HG03565 (cell line): Measurements from ENCODE around the gene PTPRC.

Experiments used
- ATAC-seq: cut with Tn5 transposase; IDR thresholded peaks from one replicate; pipeline ENCODE4 v1.9.1; 2021; ENCODE audit warnings: mild to moderate bottlenecking, moderate library complexity; ENCODE audit not compliant: unreplicated experiment

PTPRC gene

GRCh38 chr1:198669023-198669698, 30.3 kb downstream of the PTPRC start:
- ATAC-seq, result peak; percentile 86

GRCh38 chr1:198669771-198670170, 30.9 kb downstream of the PTPRC start:
- ATAC-seq, result no peak

- ATAC-seq, result peak; percentile 28
Measured at GRCh38 chr1:198671136-198671535, 32.3 kb downstream of the PTPRC start.

- no peak for ATAC-seq
Measured at GRCh38 chr1:198672124-198672523, 33.3 kb downstream of the PTPRC start.

GRCh38 chr1:198674009-198674408, 35.2 kb downstream of the PTPRC start:
- no peak for ATAC-seq

GRCh38 chr1:198676253-198676652, 37.4 kb downstream of the PTPRC start:
- ATAC-seq, result no peak

GRCh38 chr1:198677027-198677426, 38.2 kb downstream of the PTPRC start:
- ATAC-seq, result no peak

- no peak for ATAC-seq
Measured at GRCh38 chr1:198677871-198678270, 39.0 kb downstream of the PTPRC start.

GRCh38 chr1:198678301-198678836, 39.5 kb downstream of the PTPRC start:
- ATAC-seq, result no peak

- peak; percentile 20 for ATAC-seq
Measured at GRCh38 chr1:198678901-198679329, 40.1 kb downstream of the PTPRC start.

- ATAC-seq, result no peak
Measured at GRCh38 chr1:198679535-198680173, 40.8 kb downstream of the PTPRC start.

GRCh38 chr1:198680174-198680875, 41.5 kb downstream of the PTPRC start:
- no peak for ATAC-seq

- no peak for ATAC-seq
Measured at GRCh38 chr1:198681252-198681651, 42.4 kb downstream of the PTPRC start.

- peak; percentile 95 for ATAC-seq
Measured at GRCh38 chr1:198681831-198682759, 43.3 kb downstream of the PTPRC start.

- no peak for ATAC-seq
Measured at GRCh38 chr1:198682850-198683249, 44.0 kb downstream of the PTPRC start.

- ATAC-seq, result no peak
Measured at GRCh38 chr1:198683449-198683848, 44.6 kb downstream of the PTPRC start.

GRCh38 chr1:198686069-198686728, 47.4 kb downstream of the PTPRC start:
- ATAC-seq, result no peak

GRCh38 chr1:198687429-198687828, 48.6 kb downstream of the PTPRC start:
- no peak for ATAC-seq

- ATAC-seq, result no peak
Measured at GRCh38 chr1:198691063-198691462, 52.2 kb downstream of the PTPRC start.

GRCh38 chr1:198693321-198693720, 54.5 kb downstream of the PTPRC start:
- no peak for ATAC-seq
